ENCODE results near the gene SESN2.

DNA sequence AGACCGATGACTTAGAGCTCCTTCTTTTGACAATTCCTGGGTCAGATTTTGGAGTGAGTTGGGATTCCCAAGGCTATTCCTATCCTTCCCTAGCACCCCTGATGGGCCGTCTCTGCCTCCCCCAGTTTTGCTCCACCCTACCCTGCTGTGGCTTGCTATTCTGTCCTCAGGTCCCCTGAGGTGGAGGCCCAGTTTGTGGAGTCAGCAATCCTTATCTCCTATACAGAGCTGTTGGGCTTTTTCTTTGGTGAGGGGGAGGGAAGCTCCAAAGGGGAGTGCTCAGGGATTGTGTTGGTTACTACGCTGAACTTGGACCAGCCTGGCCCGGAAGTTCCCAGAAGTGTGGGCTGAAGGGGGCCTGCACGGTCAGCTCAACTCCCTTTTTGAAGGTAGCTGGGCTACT lies 7.6 kb downstream of the SESN2 start:
- no peak for TF ChIP-seq POLR2A (IDR thresholded peaks at IDR 0.05; ENCODE audit: low read depth, low read length)
- TF ChIP-seq POLR2AphosphoS5 (IDR thresholded peaks at IDR 0.05; ENCODE audit: low read depth, low read length), result no peak
- no peak for TF ChIP-seq TAF1 (IDR thresholded peaks at IDR 0.05; ENCODE audit: borderline replicate concordance, low read depth, low read length)

All from GM12892 (cell line).